ENCODE data around the gene DGKD.

DGKD gene

GRCh38 chr2:233353769-233354499 lies at the start of gene DGKD:
DGKD (plus strand) TSS chr2:233354494; CDS start chr2:233354519, 25 bp downstream.
- Histone ChIP-seq H3K4me3 (ENCODE audit: low read length, poor library complexity, severe bottlenecking) (peak within 1 kb of the TSS; percentile 76), H3K9ac (ENCODE audit: low read depth, low read length, poor library complexity, severe bottlenecking) (peak within 1 kb of the TSS; percentile 62), H3K4me2 (ENCODE audit: low read depth, low read length, poor library complexity, severe bottlenecking) (peak within 1 kb of the TSS; percentile 89), H4K20me1 (ENCODE audit: insufficient read depth, low read length, poor library complexity, severe bottlenecking) (peaks cover 35% of the 10 kb centered on the region), H3K27me3 (ENCODE audit: insufficient read depth, low read length, poor library complexity, severe bottlenecking) (no peaks in the 10 kb centered on the region), H3F3A (ENCODE audit: low read depth) (no peaks in the 10 kb centered on the region), H2AFZ (ENCODE audit: low read length) (peak within 1 kb of the TSS; percentile 100), H3K79me2 (ENCODE audit: insufficient read depth, low read length) (peaks cover 41% of the 10 kb centered on the region), H3K9me3 (ENCODE audit: insufficient read depth, low read depth, low read length) (no peaks in the 10 kb centered on the region), H3K9me2 (replicated peaks; ENCODE audit: low read depth, low read length) (no peaks in the 10 kb centered on the region), H3K4me1 (ENCODE audit: insufficient read depth, low read length, poor library complexity, severe bottlenecking) (peaks cover 69% of the 10 kb centered on the region), H3K36me3 (ENCODE audit: insufficient read depth, low read length) (no peaks in the 10 kb centered on the region)
- TF ChIP-seq EZH2phosphoT487 (IDR thresholded peaks at IDR 0.05; ENCODE audit: borderline replicate concordance) (no peak), CTCF (conservative IDR thresholded peaks at IDR 0.05; ENCODE audit: low read length) (peak; percentile 39)

- Histone ChIP-seq H3K27me3 (ENCODE audit: insufficient read depth, low read length, poor library complexity, severe bottlenecking) (no peaks in the 10 kb centered on the region), H3K4me2 (ENCODE audit: low read depth, low read length, poor library complexity, severe bottlenecking) (no peak within 1 kb of the TSS), H3K9me3 (ENCODE audit: insufficient read depth, low read depth, low read length) (no peaks in the 10 kb centered on the region), H3F3A (ENCODE audit: low read depth) (no peaks in the 10 kb centered on the region), H3K9me2 (replicated peaks; ENCODE audit: low read depth, low read length) (no peaks in the 10 kb centered on the region), H3K4me1 (ENCODE audit: insufficient read depth, low read length, poor library complexity, severe bottlenecking) (peaks cover 6% of the 10 kb centered on the region), H3K9ac (ENCODE audit: low read depth, low read length, poor library complexity, severe bottlenecking) (no peak within 1 kb of the TSS), H2AFZ (ENCODE audit: low read length) (no peak within 1 kb of the TSS), H4K20me1 (ENCODE audit: insufficient read depth, low read length, poor library complexity, severe bottlenecking) (no peaks in the 10 kb centered on the region), H3K4me3 (ENCODE audit: low read length, poor library complexity, severe bottlenecking) (no peak within 1 kb of the TSS), H3K79me2 (ENCODE audit: insufficient read depth, low read length) (no peaks in the 10 kb centered on the region), H3K36me3 (ENCODE audit: insufficient read depth, low read length) (no peaks in the 10 kb centered on the region)
- TF ChIP-seq CTCF (conservative IDR thresholded peaks at IDR 0.05; ENCODE audit: low read length) (no peak), EZH2phosphoT487 (IDR thresholded peaks at IDR 0.05; ENCODE audit: borderline replicate concordance) (no peak)
Measured at GRCh38 chr2:233307565-233307964, 46.7 kb upstream of the DGKD start, which contains the start of gene SAG. SAG (plus strand) TSS chr2:233307816; CDS start chr2:233309190, 1,374 bp downstream.

GRCh38 chr2:233311241-233311926 lies 42.9 kb upstream of the DGKD start:
- Histone ChIP-seq H2AFZ (ENCODE audit: low read length) (no peak overlapping the region; the same call in 1 of the 2 replicates), H3K79me2 (ENCODE audit: insufficient read depth, low read length) (no peaks in the 10 kb centered on the region), H3K4me1 (ENCODE audit: insufficient read depth, low read length, poor library complexity, severe bottlenecking) (peaks cover 6% of the 10 kb centered on the region), H3K27me3 (ENCODE audit: insufficient read depth, low read length, poor library complexity, severe bottlenecking) (no peaks in the 10 kb centered on the region), H3K4me3 (ENCODE audit: low read length, poor library complexity, severe bottlenecking) (no peak overlapping the region), H4K20me1 (ENCODE audit: insufficient read depth, low read length, poor library complexity, severe bottlenecking) (no peaks in the 10 kb centered on the region), H3K9ac (ENCODE audit: low read depth, low read length, poor library complexity, severe bottlenecking) (no peak overlapping the region), H3K36me3 (ENCODE audit: insufficient read depth, low read length) (no peaks in the 10 kb centered on the region), H3F3A (ENCODE audit: low read depth) (no peaks in the 10 kb centered on the region), H3K9me3 (ENCODE audit: insufficient read depth, low read depth, low read length) (no peaks in the 10 kb centered on the region), H3K9me2 (replicated peaks; ENCODE audit: low read depth, low read length) (no peaks in the 10 kb centered on the region), H3K4me2 (ENCODE audit: low read depth, low read length, poor library complexity, severe bottlenecking) (no peak overlapping the region)
- TF ChIP-seq EZH2phosphoT487 (IDR thresholded peaks at IDR 0.05; ENCODE audit: borderline replicate concordance) (no peak), CTCF (conservative IDR thresholded peaks at IDR 0.05; ENCODE audit: low read length) (no peak; the same call in 1 of the 2 replicates)

Measured in Loucy (cell line).